HG02973 (cell line): Measurements from ENCODE around the gene CYYR1.

Experiments
- ATAC-seq: cut with Tn5 transposase; IDR thresholded peaks from one replicate; pipeline ENCODE4 v1.9.1; 2021; ENCODE audit warnings: moderate library complexity; ENCODE audit not compliant: unreplicated experiment

Gene CYYR1

GRCh38 chr21:26554365-26554764 lies 18.7 kb downstream of the CYYR1 start:
- ATAC-seq, result no peak

GRCh38 chr21:26553898-26554297 lies 19.2 kb downstream of the CYYR1 start:
- ATAC-seq, result no peak

- ATAC-seq, result no peak
Observed at GRCh38 chr21:26550326-26550725, 22.8 kb downstream of the CYYR1 start.

- ATAC-seq, result no peak
Observed at GRCh38 chr21:26546446-26547097, 26.5 kb downstream of the CYYR1 start.

- no peak for ATAC-seq
Observed at GRCh38 chr21:26544201-26544775, 28.8 kb downstream of the CYYR1 start.

- no peak for ATAC-seq
Observed at GRCh38 chr21:26540651-26541050, 32.4 kb downstream of the CYYR1 start.

GRCh38 chr21:26539566-26539965 lies 33.5 kb downstream of the CYYR1 start:
- no peak for ATAC-seq

GRCh38 chr21:26534517-26534916 lies 38.6 kb downstream of the CYYR1 start:
- no peak for ATAC-seq

GRCh38 chr21:26532208-26532607 lies 40.9 kb downstream of the CYYR1 start:
- no peak for ATAC-seq

GRCh38 chr21:26529526-26529925 lies 43.6 kb downstream of the CYYR1 start:
- ATAC-seq, result no peak

- no peak for ATAC-seq
Observed at GRCh38 chr21:26528882-26529281, 44.2 kb downstream of the CYYR1 start.

- ATAC-seq, result no peak
Observed at GRCh38 chr21:26522704-26523103, 50.4 kb downstream of the CYYR1 start.

GRCh38 chr21:26519142-26519541 lies 53.9 kb downstream of the CYYR1 start:
- ATAC-seq, result no peak

GRCh38 chr21:26515257-26515656 lies 57.8 kb downstream of the CYYR1 start:
- no peak for ATAC-seq

- ATAC-seq, result no peak
Observed at GRCh38 chr21:26513212-26513611, 59.9 kb downstream of the CYYR1 start.

- ATAC-seq, result no peak
Observed at GRCh38 chr21:26512664-26513063, 60.4 kb downstream of the CYYR1 start.

GRCh38 chr21:26508903-26509302 lies 64.2 kb downstream of the CYYR1 start:
- ATAC-seq, result no peak

- ATAC-seq, result no peak
Observed at GRCh38 chr21:26506956-26507355, 66.1 kb downstream of the CYYR1 start.

- ATAC-seq, result no peak
Observed at GRCh38 chr21:26505211-26505610, 67.9 kb downstream of the CYYR1 start.

GRCh38 chr21:26503414-26503813 lies 69.7 kb downstream of the CYYR1 start:
- no peak for ATAC-seq

- no peak for ATAC-seq
Observed at GRCh38 chr21:26501495-26502021, 71.5 kb downstream of the CYYR1 start.

- ATAC-seq, result no peak
Observed at GRCh38 chr21:26499495-26499894, 73.6 kb downstream of the CYYR1 start.
